Measurements from ENCODE around the gene UQCRC2.
"Not testable (repeated sequence)": the region's sequence is repeated elsewhere in the genome, so short reads cannot be mapped to it uniquely, and the experiment has no call there.

DNA sequence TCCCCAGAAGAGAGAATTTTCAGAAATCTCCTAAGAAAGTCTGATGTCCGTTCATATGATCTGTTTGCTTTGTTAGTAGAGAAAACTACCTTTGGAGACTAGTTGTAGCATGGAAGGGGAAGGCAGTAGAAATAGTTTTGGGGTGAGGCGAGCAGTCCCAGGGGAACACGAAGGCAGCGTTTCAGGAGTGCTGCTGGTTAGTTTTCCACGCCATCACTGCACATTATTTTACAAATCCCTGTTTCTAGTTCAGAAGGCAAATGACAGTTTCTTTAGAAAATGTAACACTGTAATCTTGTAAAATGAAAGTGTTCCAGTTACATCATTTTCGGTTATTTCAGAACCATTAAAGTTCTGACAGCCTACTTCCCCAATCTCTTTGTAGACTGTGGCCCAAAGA is 16.9 kb upstream of the UQCRC2 start:
- TF ChIP-seq ATF7 (IDR thresholded peaks at IDR 0.05; ENCODE audit: low read depth), result not testable (repeated sequence)
- TF ChIP-seq, protein P1, sequence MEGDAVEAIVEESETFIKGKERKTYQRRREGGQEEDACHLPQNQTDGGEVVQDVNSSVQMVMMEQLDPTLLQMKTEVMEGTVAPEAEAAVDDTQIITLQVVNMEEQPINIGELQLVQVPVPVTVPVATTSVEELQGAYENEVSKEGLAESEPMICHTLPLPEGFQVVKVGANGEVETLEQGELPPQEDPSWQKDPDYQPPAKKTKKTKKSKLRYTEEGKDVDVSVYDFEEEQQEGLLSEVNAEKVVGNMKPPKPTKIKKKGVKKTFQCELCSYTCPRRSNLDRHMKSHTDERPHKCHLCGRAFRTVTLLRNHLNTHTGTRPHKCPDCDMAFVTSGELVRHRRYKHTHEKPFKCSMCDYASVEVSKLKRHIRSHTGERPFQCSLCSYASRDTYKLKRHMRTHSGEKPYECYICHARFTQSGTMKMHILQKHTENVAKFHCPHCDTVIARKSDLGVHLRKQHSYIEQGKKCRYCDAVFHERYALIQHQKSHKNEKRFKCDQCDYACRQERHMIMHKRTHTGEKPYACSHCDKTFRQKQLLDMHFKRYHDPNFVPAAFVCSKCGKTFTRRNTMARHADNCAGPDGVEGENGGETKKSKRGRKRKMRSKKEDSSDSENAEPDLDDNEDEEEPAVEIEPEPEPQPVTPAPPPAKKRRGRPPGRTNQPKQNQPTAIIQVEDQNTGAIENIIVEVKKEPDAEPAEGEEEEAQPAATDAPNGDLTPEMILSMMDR (IDR thresholded peaks at IDR 0.05 in 2 of 3, conservative IDR thresholded peaks at IDR 0.05 in 1 of 3; ENCODE audit: control insufficient read depth in 2 of 3, extremely low read depth in 1 of 3, insufficient read depth in 1 of 3, low read depth in 3 of 3, low read length in 3 of 3), result not testable (repeated sequence)
